ENCODE results near the gene ZNF474. TPM values are rescaled to one million over a fixed set of nuclear protein-coding genes. Genes with fewer than 3 reads are reported as not detected.

Gene ZNF474
- total RNA-seq, 4 donors from 2014 or later, result 0.16 TPM; not detected in 3

- Histone ChIP-seq H3K4me3 (no peak overlapping the region), H3K4me1 (no peaks in the 10 kb centered on the region), H3K27me3 (no peaks in the 10 kb centered on the region), H3K9me3 (no peaks in the 10 kb centered on the region), H3K27ac (no peak overlapping the region), H3K36me3 (no peaks in the 10 kb centered on the region)
- no peak for ATAC-seq
- TF ChIP-seq, protein P1, sequence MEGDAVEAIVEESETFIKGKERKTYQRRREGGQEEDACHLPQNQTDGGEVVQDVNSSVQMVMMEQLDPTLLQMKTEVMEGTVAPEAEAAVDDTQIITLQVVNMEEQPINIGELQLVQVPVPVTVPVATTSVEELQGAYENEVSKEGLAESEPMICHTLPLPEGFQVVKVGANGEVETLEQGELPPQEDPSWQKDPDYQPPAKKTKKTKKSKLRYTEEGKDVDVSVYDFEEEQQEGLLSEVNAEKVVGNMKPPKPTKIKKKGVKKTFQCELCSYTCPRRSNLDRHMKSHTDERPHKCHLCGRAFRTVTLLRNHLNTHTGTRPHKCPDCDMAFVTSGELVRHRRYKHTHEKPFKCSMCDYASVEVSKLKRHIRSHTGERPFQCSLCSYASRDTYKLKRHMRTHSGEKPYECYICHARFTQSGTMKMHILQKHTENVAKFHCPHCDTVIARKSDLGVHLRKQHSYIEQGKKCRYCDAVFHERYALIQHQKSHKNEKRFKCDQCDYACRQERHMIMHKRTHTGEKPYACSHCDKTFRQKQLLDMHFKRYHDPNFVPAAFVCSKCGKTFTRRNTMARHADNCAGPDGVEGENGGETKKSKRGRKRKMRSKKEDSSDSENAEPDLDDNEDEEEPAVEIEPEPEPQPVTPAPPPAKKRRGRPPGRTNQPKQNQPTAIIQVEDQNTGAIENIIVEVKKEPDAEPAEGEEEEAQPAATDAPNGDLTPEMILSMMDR (IDR thresholded peaks at IDR 0.05 in 4 of 5, conservative IDR thresholded peaks at IDR 0.05 in 1 of 5), result no peak
- TF ChIP-seq POLR2A (IDR thresholded peaks at IDR 0.05), result no peak
- DNase-seq, result no peak
- intact Hi-C loops (cut with DNase I; ENCODE audit: low total_unique reads) (no loop called here), in situ Hi-C loops (cut with MboI; ENCODE audit: low sequenced_read_pairs in 4 of 4) (no loop called here)
These were observed 16.6 kb downstream of the ZNF474 start for GRCh38 chr5:122145906-122146305.

- TF ChIP-seq POLR2A (IDR thresholded peaks at IDR 0.05), result no peak
- TF ChIP-seq, protein P1 (IDR thresholded peaks at IDR 0.05 in 4 of 5, conservative IDR thresholded peaks at IDR 0.05 in 1 of 5), result no peak
These were observed 20.2 kb downstream of the ZNF474 start for GRCh38 chr5:122149321-122150090.

GRCh38 chr5:122150215-122150614 lies 20.9 kb downstream of the ZNF474 start:
- Histone ChIP-seq H3K27me3 (no peaks in the 10 kb centered on the region), H3K4me3 (no peak overlapping the region), H3K4me1 (peaks cover 0 to 3% of the 10 kb centered on the region in 2 donors), H3K27ac (no peak overlapping the region), H3K36me3 (no peaks in the 10 kb centered on the region), H3K9me3 (no peaks in the 10 kb centered on the region)
- no peak for ATAC-seq
- DNase-seq, result no peak
- intact Hi-C loops (cut with DNase I; ENCODE audit: low total_unique reads), result loop anchor here (10.0 kb wide), 1 partner anchor 55 kb away; no protein-coding TSS in a partner anchor
- in situ Hi-C loops (cut with MboI; ENCODE audit: low sequenced_read_pairs in 4 of 4), result no loop called here
- TF ChIP-seq, protein P1 (IDR thresholded peaks at IDR 0.05 in 4 of 5, conservative IDR thresholded peaks at IDR 0.05 in 1 of 5), result no peak
- TF ChIP-seq POLR2A (IDR thresholded peaks at IDR 0.05), result no peak

More at GRCh38 chr5:122149321-122150090, 20.2 kb downstream of the ZNF474 start:
- DNase-seq (no peak), ATAC-seq (no peak)
- Histone ChIP-seq H3K27me3 (no peaks in the 10 kb centered on the region), H3K4me1 (peaks cover 0 to 3% of the 10 kb centered on the region in 2 donors), H3K27ac (no peak overlapping the region), H3K4me3 (no peak overlapping the region), H3K9me3 (no peaks in the 10 kb centered on the region), H3K36me3 (no peaks in the 10 kb centered on the region)
- intact Hi-C loops (cut with DNase I; ENCODE audit: low total_unique reads) (loop anchor here (10.0 kb wide), 1 partner anchor 55 kb away; no protein-coding TSS in a partner anchor), in situ Hi-C loops (cut with MboI; ENCODE audit: low sequenced_read_pairs in 4 of 4) (no loop called here)

DNA sequence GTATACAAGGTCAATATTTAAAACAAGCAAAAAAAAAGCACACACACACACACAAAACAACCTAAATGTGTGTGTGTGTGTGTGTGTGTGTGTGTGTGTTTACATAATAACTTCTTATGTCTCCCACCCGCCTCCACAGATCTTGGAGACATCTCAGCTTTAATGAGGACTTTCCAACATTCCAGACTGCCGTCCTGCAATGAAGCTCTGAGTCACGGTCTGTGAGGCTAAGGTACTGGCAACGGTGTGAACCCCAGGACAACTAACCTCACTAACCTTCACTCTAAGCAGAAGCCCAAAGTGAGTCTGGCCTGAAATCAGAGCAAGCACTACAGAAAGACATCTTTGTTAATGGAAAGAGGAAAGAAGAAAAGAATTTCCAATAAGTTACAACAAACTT lies 22.3 kb downstream of the ZNF474 start:
- H3K27me3 ChIP-seq, result no peaks in the 10 kb centered on the region
- H3K9me3 ChIP-seq, result no peaks in the 10 kb centered on the region
- peaks cover 0 to 3% of the 10 kb centered on the region in 2 donors for H3K4me1 ChIP-seq
- no peak overlapping the region for H3K4me3 ChIP-seq
- no peak overlapping the region for H3K27ac ChIP-seq
- DNase-seq (no peak), ATAC-seq (no peak)
- intact Hi-C loops (cut with DNase I; ENCODE audit: low total_unique reads) (loop anchor here (10.0 kb wide), 1 partner anchor 57 kb away; no protein-coding TSS in a partner anchor), in situ Hi-C loops (cut with MboI; ENCODE audit: low sequenced_read_pairs in 4 of 4) (no loop called here)
- no peaks in the 10 kb centered on the region for H3K36me3 ChIP-seq
- TF ChIP-seq POLR2A (IDR thresholded peaks at IDR 0.05), result no peak
- TF ChIP-seq, protein P1 (IDR thresholded peaks at IDR 0.05 in 4 of 5, conservative IDR thresholded peaks at IDR 0.05 in 1 of 5), result no peak
